ENCODE results near the gene ADGRF3. TPM values are rescaled to one million over a fixed set of nuclear protein-coding genes. Genes with fewer than 3 reads are reported as not detected.
A peak's percentile ranks its signal among the peaks of the same experiment; 100 is the strongest.

The ADGRF3 gene
- total and polyA plus RNA-seq, 9 of the 15 experiments (the other 6 are each of a cell fraction or from before 2014, with no cell fraction given): 0.04 to 0.54 (median 0.16) TPM; not detected in 2

DNA sequence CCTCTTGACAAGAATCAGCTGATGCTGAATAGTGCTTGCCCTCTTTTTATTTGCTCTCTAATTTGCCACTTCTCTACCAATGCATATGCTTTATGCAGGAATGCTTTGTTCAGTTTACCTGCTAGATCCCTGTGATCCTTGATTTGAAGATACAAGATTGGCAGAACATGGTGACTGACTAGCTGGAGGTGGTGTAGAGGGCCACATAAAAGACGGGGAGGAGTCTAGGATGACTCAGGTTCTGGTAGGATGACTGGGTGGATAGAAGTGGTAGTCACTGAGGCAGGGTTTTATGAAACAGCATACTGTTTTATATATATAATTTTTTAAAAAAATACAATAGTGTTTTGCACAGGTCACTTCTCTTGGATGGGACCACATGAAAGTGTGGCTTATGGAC, 6.3 kb upstream of the ADGRF3 start:
- Histone ChIP-seq H3K4me2 (ENCODE audit: insufficient read depth, low read length) (no peak overlapping the region), H4K20me1 (replicated peaks; ENCODE audit: control insufficient read depth, insufficient read depth, low read length) (no peaks in the 10 kb centered on the region), H3K27ac (ENCODE audit: extremely low read depth, low read depth, low read length) (peak overlapping the region; percentile 21; the same call in 2 of the 3 replicates), H3K9me1 (ENCODE audit: control insufficient read depth, insufficient read depth, low read length) (no peaks in the 10 kb centered on the region), H3K36me3 (ENCODE audit: control insufficient read depth, insufficient read depth, low read length) (peaks cover 34% of the 10 kb centered on the region), H2AFZ (ENCODE audit: low read depth, low read length) (no peak overlapping the region), H3K4me3 (no peak overlapping the region), H3K79me2 (ENCODE audit: control insufficient read depth, insufficient read depth, low read length) (peaks cover 99% of the 10 kb centered on the region), H3K4me1 (replicated peaks in 1 of 2; ENCODE audit: control insufficient read depth in 2 of 2, insufficient read depth in 2 of 2, low read length in 2 of 2) (peaks cover 39 to 56% of the 10 kb centered on the region in 2 experiments), H3K9me3 (replicated peaks; ENCODE audit: control insufficient read depth, insufficient read depth, low read depth, low read length) (no peaks in the 10 kb centered on the region; the same call in 1 of the 2 replicates), H3K27me3 (ENCODE audit: control insufficient read depth in 2 of 2, insufficient read depth in 2 of 2, low read length in 2 of 2) (no peaks in the 10 kb centered on the region), H3K9ac (ENCODE audit: insufficient read depth in 1 of 2, low read depth in 2 of 2, low read length in 2 of 2) (no peak overlapping the region)
- peak in 2 of 4 experiments; percentile 46 to 65 for DNase-seq (ENCODE audit: extremely low read depth in 1 of 4, low spot score in 3 of 4)
- ATAC-seq: peak; percentile 49
- ChIA-PET CTCF (ENCODE audit: low intra/inter-chr PET ratio) (no interaction called here), POLR2A (interaction anchor here (0.6 to 8.0 kb wide), 5 partner anchors 6 to 681 kb away, joined by 3 to 64 read pairs (median 3); partner anchors contain the start of genes ADGRF3 and SELENOI)
- 17% methylated on average over 1 of the region's 1 CpG for WGBS (ENCODE audit: insufficient coverage, low coverage, missing lambda C conversion rate)
- intact Hi-C loops (cut with micrococcal nuclease) (no loop called here), in situ Hi-C loops (cut with MboI) (no loop called here)
- BruUV-seq (replicated peaks): no TSS peak
- no peak for FAIRE-seq
- TF ChIP-seq ILK (tag; IDR thresholded peaks at IDR 0.05; ENCODE audit: borderline replicate concordance, low read depth): no peak
- peak; percentile 62 for TF ChIP-seq C11orf30 (IDR thresholded peaks at IDR 0.05; ENCODE audit: low read depth)
- no peak for TF ChIP-seq ZNF696 (CRISPR knock-in tag; conservative IDR thresholded peaks at IDR 0.05)
- peak; percentile 50; the same call in 1 of the 2 replicates for TF ChIP-seq POLR2AphosphoS5 (IDR thresholded peaks at IDR 0.05; ENCODE audit: control insufficient read depth, insufficient read depth, low read depth, low read length)
- no peak for TF ChIP-seq ETS2 (tag; IDR thresholded peaks at IDR 0.05; ENCODE audit: borderline replicate concordance, poor library complexity, severe bottlenecking)
- TF ChIP-seq, protein P1, sequence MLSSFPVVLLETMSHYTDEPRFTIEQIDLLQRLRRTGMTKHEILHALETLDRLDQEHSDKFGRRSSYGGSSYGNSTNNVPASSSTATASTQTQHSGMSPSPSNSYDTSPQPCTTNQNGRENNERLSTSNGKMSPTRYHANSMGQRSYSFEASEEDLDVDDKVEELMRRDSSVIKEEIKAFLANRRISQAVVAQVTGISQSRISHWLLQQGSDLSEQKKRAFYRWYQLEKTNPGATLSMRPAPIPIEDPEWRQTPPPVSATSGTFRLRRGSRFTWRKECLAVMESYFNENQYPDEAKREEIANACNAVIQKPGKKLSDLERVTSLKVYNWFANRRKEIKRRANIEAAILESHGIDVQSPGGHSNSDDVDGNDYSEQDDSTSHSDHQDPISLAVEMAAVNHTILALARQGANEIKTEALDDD (IDR thresholded peaks at IDR 0.05): peak; percentile 87
- TF ChIP-seq, protein P2, sequence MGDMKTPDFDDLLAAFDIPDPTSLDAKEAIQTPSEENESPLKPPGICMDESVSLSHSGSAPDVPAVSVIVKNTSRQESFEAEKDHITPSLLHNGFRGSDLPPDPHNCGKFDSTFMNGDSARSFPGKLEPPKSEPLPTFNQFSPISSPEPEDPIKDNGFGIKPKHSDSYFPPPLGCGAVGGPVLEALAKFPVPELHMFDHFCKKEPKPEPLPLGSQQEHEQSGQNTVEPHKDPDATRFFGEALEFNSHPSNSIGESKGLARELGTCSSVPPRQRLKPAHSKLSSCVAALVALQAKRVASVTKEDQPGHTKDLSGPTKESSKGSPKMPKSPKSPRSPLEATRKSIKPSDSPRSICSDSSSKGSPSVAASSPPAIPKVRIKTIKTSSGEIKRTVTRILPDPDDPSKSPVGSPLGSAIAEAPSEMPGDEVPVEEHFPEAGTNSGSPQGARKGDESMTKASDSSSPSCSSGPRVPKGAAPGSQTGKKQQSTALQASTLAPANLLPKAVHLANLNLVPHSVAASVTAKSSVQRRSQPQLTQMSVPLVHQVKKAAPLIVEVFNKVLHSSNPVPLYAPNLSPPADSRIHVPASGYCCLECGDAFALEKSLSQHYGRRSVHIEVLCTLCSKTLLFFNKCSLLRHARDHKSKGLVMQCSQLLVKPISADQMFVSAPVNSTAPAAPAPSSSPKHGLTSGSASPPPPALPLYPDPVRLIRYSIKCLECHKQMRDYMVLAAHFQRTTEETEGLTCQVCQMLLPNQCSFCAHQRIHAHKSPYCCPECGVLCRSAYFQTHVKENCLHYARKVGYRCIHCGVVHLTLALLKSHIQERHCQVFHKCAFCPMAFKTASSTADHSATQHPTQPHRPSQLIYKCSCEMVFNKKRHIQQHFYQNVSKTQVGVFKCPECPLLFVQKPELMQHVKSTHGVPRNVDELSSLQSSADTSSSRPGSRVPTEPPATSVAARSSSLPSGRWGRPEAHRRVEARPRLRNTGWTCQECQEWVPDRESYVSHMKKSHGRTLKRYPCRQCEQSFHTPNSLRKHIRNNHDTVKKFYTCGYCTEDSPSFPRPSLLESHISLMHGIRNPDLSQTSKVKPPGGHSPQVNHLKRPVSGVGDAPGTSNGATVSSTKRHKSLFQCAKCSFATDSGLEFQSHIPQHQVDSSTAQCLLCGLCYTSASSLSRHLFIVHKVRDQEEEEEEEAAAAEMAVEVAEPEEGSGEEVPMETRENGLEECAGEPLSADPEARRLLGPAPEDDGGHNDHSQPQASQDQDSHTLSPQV (IDR thresholded peaks at IDR 0.05): 0 out of 2 replicates have a peak, but pooled peaks have one; percentile 14
- TF ChIP-seq, protein P3, sequence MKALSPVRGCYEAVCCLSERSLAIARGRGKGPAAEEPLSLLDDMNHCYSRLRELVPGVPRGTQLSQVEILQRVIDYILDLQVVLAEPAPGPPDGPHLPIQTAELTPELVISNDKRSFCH (CRISPR knock-in tag; IDR thresholded peaks at IDR 0.05): no peak
- TF ChIP-seq, protein P3 (tag; IDR thresholded peaks at IDR 0.05): no peak
- TF ChIP-seq TCF7L2 (IDR thresholded peaks at IDR 0.05; ENCODE audit: low read depth, low read length): no peak
- TF ChIP-seq GTF2A2 (tag; IDR thresholded peaks at IDR 0.05): no peak
- TF ChIP-seq FOXK1 (CRISPR knock-in tag; IDR thresholded peaks at IDR 0.05; ENCODE audit: borderline replicate concordance): no peak
- peak; percentile 31; the same call in 1 of the 2 replicates for TF ChIP-seq MAFG (tag; conservative IDR thresholded peaks at IDR 0.05)
- TF ChIP-seq NFE2 (IDR thresholded peaks at IDR 0.05; ENCODE audit: low read depth): peak; percentile 83
- TF ChIP-seq FOSL1 (tag; conservative IDR thresholded peaks at IDR 0.05): peak; percentile 69
- TF ChIP-seq, protein P4, sequence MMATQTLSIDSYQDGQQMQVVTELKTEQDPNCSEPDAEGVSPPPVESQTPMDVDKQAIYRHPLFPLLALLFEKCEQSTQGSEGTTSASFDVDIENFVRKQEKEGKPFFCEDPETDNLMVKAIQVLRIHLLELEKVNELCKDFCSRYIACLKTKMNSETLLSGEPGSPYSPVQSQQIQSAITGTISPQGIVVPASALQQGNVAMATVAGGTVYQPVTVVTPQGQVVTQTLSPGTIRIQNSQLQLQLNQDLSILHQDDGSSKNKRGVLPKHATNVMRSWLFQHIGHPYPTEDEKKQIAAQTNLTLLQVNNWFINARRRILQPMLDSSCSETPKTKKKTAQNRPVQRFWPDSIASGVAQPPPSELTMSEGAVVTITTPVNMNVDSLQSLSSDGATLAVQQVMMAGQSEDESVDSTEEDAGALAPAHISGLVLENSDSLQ (IDR thresholded peaks at IDR 0.05): peak; percentile 58
- peak; percentile 73 for TF ChIP-seq ZNF316 (IDR thresholded peaks at IDR 0.05)
